Esophagus muscularis mucosa (tissue), 4 donors: ENCODE measurements around the gene LHFPL6. TPM values are rescaled to one million over a fixed set of nuclear protein-coding genes. Genes with fewer than 3 reads are reported as not detected.

Experiments
- DNase-seq: peaks from one replicate; pipeline ENCODE4 v3.0.0-alpha.2; 2017; ENCODE audit errors: extremely low spot score
- H3K27ac ChIP-seq, 4 donors: fragments of 200-600 bp; sonication (generic); replicated peaks in 1 of 4; 1 replicate in 3 of 4; 2 replicates in 1 of 4; pipeline ENCODE4 v1.5.1; 2016 to 2019; ENCODE audit warnings: mild to moderate bottlenecking in 1 of 4
- H3K27me3 ChIP-seq, 4 donors: fragments of 200-600 bp; sonication (generic); one replicate each; pipeline versions ENCODE4 v1.5.1 to v1.6.0; 2016 to 2019
- H3K36me3 ChIP-seq, 4 donors: fragments of 200-600 bp; sonication (generic); one replicate each; pipeline ENCODE4 v1.5.1; 2016 to 2019
- H3K4me1 ChIP-seq, 4 donors: fragments of 200-600 bp; sonication (generic); one replicate each; pipeline ENCODE4 v1.5.1; 2016 to 2019
- H3K4me3 ChIP-seq, 4 donors: fragments of 200-600 bp; sonication (generic); 1 replicate in 2 of 4; 2 replicates in 2 of 4; pipeline ENCODE4 v1.5.1; 2016 to 2019; ENCODE audit warnings: mild to moderate bottlenecking in 4 of 4, moderate library complexity in 1 of 4
- H3K9me3 ChIP-seq, 4 donors: fragments of 200-600 bp; sonication (generic); 1 replicate in 3 of 4; 2 replicates in 1 of 4; pipeline ENCODE4 v1.5.1; 2016 to 2019
- CTCF ChIP-seq, 3 experiments: fragments of 200-600 bp in 2 of 3; fragments of 450-650 bp in 1 of 3; sonication (generic) in 2 of 3; IDR thresholded peaks; one replicate each; pipeline ENCODE4 v1.5.1; 2017 to 2019; ENCODE audit warnings: antibody characterized with exemption in 3 of 3, mild to moderate bottlenecking in 2 of 3, moderate library complexity in 1 of 3
- EP300 ChIP-seq: sonication (generic); formaldehyde crosslinking; IDR thresholded peaks from one replicate; pipeline ENCODE4 v1.6.1; 2017; ENCODE audit warnings: antibody characterized with exemption
- POLR2A ChIP-seq: fragments of 450-650 bp; IDR thresholded peaks from one replicate; pipeline ENCODE4 v1.6.1; 2017; ENCODE audit warnings: antibody characterized with exemption, moderate library complexity, mild to moderate bottlenecking, low read depth
- POLR2AphosphoS5 ChIP-seq, 2 donors: sonication (generic); formaldehyde crosslinking; IDR thresholded peaks; one replicate each; pipeline ENCODE4 v1.6.1; 2017; ENCODE audit warnings: antibody characterized with exemption in 2 of 2
- WGBS: methylation state at CpG from one replicate; pipeline ENCODE4 v1.1.5; 2018; 5-methylcytosine and 5-hydroxymethylcytosine counted together
- intact Hi-C: fragments of 100-400 bp; cut with DNase I; formaldehyde crosslinking; loops from one replicate; pipeline ENCODE4 v1.15.1; 2023
- total RNA-seq, 4 donors: library from RNA; depleted of rRNA; stranded (reverse); fragments of >200 nt; gene quantifications; one replicate each; pipeline versions ENCODE4 v1.1.0 to v1.2.1, GENCODE V29; 2016

The LHFPL6 gene
- total RNA-seq, 4 donors from 2014 or later, result 55.6 to 75.9 (median 72.0) TPM

DNA sequence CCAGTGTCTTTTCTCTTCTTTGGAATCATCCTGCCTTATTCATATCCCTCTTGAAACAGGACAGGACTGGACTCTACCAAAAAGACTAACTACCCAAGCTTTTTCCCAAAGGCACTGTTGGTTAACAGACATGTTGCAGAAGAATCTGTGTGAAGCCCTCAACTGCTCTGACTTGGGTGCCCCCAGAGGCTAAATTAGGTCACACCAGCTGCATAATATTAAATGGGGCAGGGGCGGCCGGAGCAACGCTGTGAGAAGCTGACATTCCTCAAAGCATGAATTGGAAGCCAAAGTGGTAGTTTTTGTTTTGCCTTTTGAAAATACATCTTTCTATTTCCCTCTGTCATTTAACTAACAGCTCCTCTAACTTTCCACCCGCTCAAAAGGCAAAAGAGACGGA lies 185.9 kb downstream of the LHFPL6 start:
- no peaks in the 10 kb centered on the region for H3K27me3 ChIP-seq
- H3K4me3 ChIP-seq, result peak overlapping the region in 2 of 4 donors; percentile 7 to 23
- no peak for TF ChIP-seq POLR2AphosphoS5 (IDR thresholded peaks at IDR 0.05)
- peak in 1 of 3 experiments; percentile 27 for TF ChIP-seq CTCF (IDR thresholded peaks at IDR 0.05)
- no peak for TF ChIP-seq EP300
- TF ChIP-seq POLR2A, result no peak
- H3K36me3 ChIP-seq, result no peaks in the 10 kb centered on the region
- peaks cover 42 to 59% (median 46%) of the 10 kb centered on the region in 4 donors for H3K4me1 ChIP-seq
- intact Hi-C loops, result loop anchor here (5.0 kb wide), 2 partner anchors 185 to 200 kb away; partner anchors contain the start of gene LHFPL6
- no peaks in the 10 kb centered on the region for H3K9me3 ChIP-seq
- peak overlapping the region; percentile 4 to 50 (median 39) for H3K27ac ChIP-seq
- WGBS, result 64% methylated on average over 5 of the region's 5 CpGs
- no peak for DNase-seq

- intact Hi-C loops, result loop anchor here (5.0 kb wide), 2 partner anchors 187 to 202 kb away; partner anchors contain the start of gene LHFPL6
- peak overlapping the region in 2 of 4 donors; percentile 1 to 6 for H3K4me3 ChIP-seq
- WGBS, result 32% methylated on average over 8 of the region's 8 CpGs
These were observed 187.8 kb downstream of the LHFPL6 start for GRCh38 chr13:39415008-39415802.

DNA sequence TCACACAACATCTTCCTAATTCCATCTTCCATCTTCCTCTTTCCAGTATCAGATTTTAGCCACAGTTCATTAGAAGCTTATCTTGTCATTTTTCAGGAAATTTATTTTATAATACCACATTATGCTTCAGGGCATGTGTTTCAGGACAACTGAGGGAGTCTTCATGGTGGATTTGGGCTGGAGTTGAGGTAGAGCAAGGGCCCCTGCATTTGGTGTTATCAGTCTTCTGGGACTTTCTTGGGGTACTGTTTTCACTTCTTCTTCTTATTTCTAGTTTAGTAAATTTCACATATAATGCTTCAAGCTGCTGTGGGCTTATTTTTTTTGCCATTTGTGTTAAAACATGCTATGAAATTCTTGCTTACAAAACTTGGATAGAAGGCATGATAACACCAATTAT lies 188.7 kb downstream of the LHFPL6 start:
- Histone ChIP-seq H3K27me3 (no peaks in the 10 kb centered on the region), H3K9me3 (no peaks in the 10 kb centered on the region), H3K27ac (peak overlapping the region; percentile 13 to 58 (median 47)), H3K4me3 (no peak overlapping the region), H3K4me1 (peaks cover 59 to 84% (median 64%) of the 10 kb centered on the region in 4 donors), H3K36me3 (no peaks in the 10 kb centered on the region)
- no peak for TF ChIP-seq POLR2AphosphoS5 (IDR thresholded peaks at IDR 0.05)
- TF ChIP-seq POLR2A, result no peak
- intact Hi-C loops, result no loop called here
- no peak for DNase-seq

More at GRCh38 chr13:39415008-39415802, 187.8 kb downstream of the LHFPL6 start:
- DNase-seq, result no peak
- TF ChIP-seq POLR2A (no peak), CTCF (IDR thresholded peaks at IDR 0.05) (peak; percentile 45 to 63 (median 51)), POLR2AphosphoS5 (IDR thresholded peaks at IDR 0.05) (peak; percentile 33 to 71), EP300 (no peak)
- Histone ChIP-seq H3K36me3 (no peaks in the 10 kb centered on the region), H3K9me3 (no peaks in the 10 kb centered on the region), H3K27ac (peak overlapping the region; percentile 13 to 58 (median 47)), H3K4me1 (peaks cover 51 to 76% (median 56%) of the 10 kb centered on the region in 4 donors), H3K27me3 (no peaks in the 10 kb centered on the region)

- Histone ChIP-seq H3K4me3 (no peak overlapping the region), H3K9me3 (no peaks in the 10 kb centered on the region), H3K27me3 (no peaks in the 10 kb centered on the region), H3K36me3 (no peaks in the 10 kb centered on the region), H3K4me1 (peaks cover 48 to 73% (median 68%) of the 10 kb centered on the region in 4 donors), H3K27ac (peak overlapping the region in 3 of 4 donors; percentile 16 to 58 (median 32))
- no peak for DNase-seq
- TF ChIP-seq EP300, result no peak
- TF ChIP-seq POLR2AphosphoS5 (IDR thresholded peaks at IDR 0.05), result no peak
- no peak for TF ChIP-seq POLR2A
- TF ChIP-seq CTCF (IDR thresholded peaks at IDR 0.05), result no peak
- intact Hi-C loops, result no loop called here
- 94% methylated on average over 3 of the region's 3 CpGs for WGBS
These were observed 191.5 kb downstream of the LHFPL6 start for GRCh38 chr13:39411511-39411910.

GRCh38 chr13:39410964-39411363 lies 192.0 kb downstream of the LHFPL6 start:
- 87% methylated on average over 5 of the region's 5 CpGs for WGBS
- peaks cover 43 to 67% (median 62%) of the 10 kb centered on the region in 4 donors for H3K4me1 ChIP-seq
- H3K9me3 ChIP-seq, result no peaks in the 10 kb centered on the region
- H3K4me3 ChIP-seq, result no peak overlapping the region
- intact Hi-C loops, result no loop called here
- peak overlapping the region; percentile 20 to 58 (median 30) for H3K27ac ChIP-seq
- H3K27me3 ChIP-seq, result no peaks in the 10 kb centered on the region
- no peak for DNase-seq
- TF ChIP-seq POLR2A, result no peak
- no peak for TF ChIP-seq CTCF (IDR thresholded peaks at IDR 0.05)
- no peak for TF ChIP-seq POLR2AphosphoS5 (IDR thresholded peaks at IDR 0.05)
- TF ChIP-seq EP300, result no peak
- H3K36me3 ChIP-seq, result no peaks in the 10 kb centered on the region
